ENCODE data around the gene FAS. TPM values are rescaled to one million over a fixed set of nuclear protein-coding genes. Genes with fewer than 3 reads are reported as not detected.

Gene FAS
- total RNA-seq, 1 experiment from 2014 or later, result 9.3 TPM

GRCh38 chr10:89029181-89029580 is 38.6 kb downstream of the FAS start:
- Histone ChIP-seq H3K4me2 (ENCODE audit: low read length) (no peak overlapping the region), H3K36me3 (ENCODE audit: control insufficient read depth in 1 of 2, insufficient read depth in 2 of 2, low read length in 2 of 2) (no peaks in the 10 kb centered on the region), H3K27me3 (ENCODE audit: insufficient read depth, low read length) (no peaks in the 10 kb centered on the region), H3K4me1 (ENCODE audit: control insufficient read depth in 1 of 2, insufficient read depth in 2 of 2, low read length in 2 of 2) (peaks cover 11 to 17% of the 10 kb centered on the region in 2 experiments; a peak in 3 of 4 replicates), H3K4me3 (replicated peaks in 1 of 2; ENCODE audit: low read depth in 1 of 2, low read length in 2 of 2) (no peak overlapping the region), H2AFZ (ENCODE audit: low read depth, low read length, poor library complexity, severe bottlenecking) (no peak overlapping the region), H3K9me2 (ENCODE audit: insufficient read depth) (no peaks in the 10 kb centered on the region), H3K9me3 (ENCODE audit: control insufficient read depth in 1 of 2, insufficient read depth in 1 of 2, low read depth in 1 of 2, low read length in 2 of 2) (no peaks in the 10 kb centered on the region), H3K9ac (ENCODE audit: low read length) (no peak overlapping the region), H4K20me1 (ENCODE audit: insufficient read depth) (no peaks in the 10 kb centered on the region), H3K79me2 (ENCODE audit: insufficient read depth, low read length) (no peaks in the 10 kb centered on the region), H3K27ac (ENCODE audit: low read depth, low read length) (no peak overlapping the region)
- no peak for DNase-seq (ENCODE audit: low read depth, low spot score)
- TF ChIP-seq JUND (IDR thresholded peaks at IDR 0.05), result no peak
- TF ChIP-seq POLR2A (IDR thresholded peaks at IDR 0.05; ENCODE audit: borderline replicate concordance, extremely low read depth, insufficient read depth, insufficient read length), result no peak
- TF ChIP-seq ZFX (IDR thresholded peaks at IDR 0.05), result no peak
- RAD21 ChIA-PET (ENCODE audit: low non-redundant PET in 1 of 2, low total read pairs in 2 of 2, uncharacterized antibody in 2 of 2, unreplicated experiment in 2 of 2), result interaction anchor here (1.1 to 1.6 kb wide), 2 partner anchors 185 to 189 kb away, joined by 3 read pairs; no protein-coding TSS in a partner anchor
- intact Hi-C loops (cut with micrococcal nuclease), result loop anchor here (2.0 kb wide), 1 partner anchor 94 kb away; no protein-coding TSS in a partner anchor
- ATAC-seq, result no peak
- POLR2A ChIA-PET, result no interaction called here
- no TSS peak for BruUV-seq (replicated peaks)
- CTCF ChIA-PET, result interaction anchor here (0.7 to 3.3 kb wide), 8 partner anchors 26 to 340 kb away, joined by 3 to 21 read pairs (median 4); no protein-coding TSS in a partner anchor

GRCh38 chr10:89029785-89030437 is 39.3 kb downstream of the FAS start:
- no peaks in the 10 kb centered on the region for H4K20me1 ChIP-seq (ENCODE audit: insufficient read depth)
- DNase-seq (ENCODE audit: low read depth, low spot score) (peak; percentile 60), ATAC-seq (peak; percentile 81)
- H3K9ac ChIP-seq (ENCODE audit: low read length), result no peak overlapping the region
- H3K9me2 ChIP-seq (ENCODE audit: insufficient read depth), result no peaks in the 10 kb centered on the region
- no peak overlapping the region for H3K27ac ChIP-seq (ENCODE audit: low read depth, low read length)
- RAD21 ChIA-PET (ENCODE audit: low non-redundant PET in 1 of 2, low total read pairs in 2 of 2, uncharacterized antibody in 2 of 2, unreplicated experiment in 2 of 2), result interaction anchor here (1.1 to 1.6 kb wide), 2 partner anchors 184 to 188 kb away, joined by 3 read pairs; no protein-coding TSS in a partner anchor
- peak overlapping the region; percentile 37 for H2AFZ ChIP-seq (ENCODE audit: low read depth, low read length, poor library complexity, severe bottlenecking)
- CTCF ChIA-PET, result interaction anchor here (0.7 to 3.3 kb wide), 9 partner anchors 25 to 340 kb away, joined by 3 to 21 read pairs (median 4); no protein-coding TSS in a partner anchor
- H3K79me2 ChIP-seq (ENCODE audit: insufficient read depth, low read length), result no peaks in the 10 kb centered on the region
- H3K4me3 ChIP-seq (replicated peaks in 1 of 2; ENCODE audit: low read depth in 1 of 2, low read length in 2 of 2), result no peak overlapping the region
- H3K4me2 ChIP-seq (ENCODE audit: low read length), result peak overlapping the region; percentile 39; the same call in 1 of the 2 replicates
- no peaks in the 10 kb centered on the region for H3K9me3 ChIP-seq (ENCODE audit: control insufficient read depth in 1 of 2, insufficient read depth in 1 of 2, low read depth in 1 of 2, low read length in 2 of 2)
- intact Hi-C loops (cut with micrococcal nuclease), result loop anchor here (1.0 to 2.0 kb wide), 3 partner anchors 95 to 187 kb away; no protein-coding TSS in a partner anchor
- POLR2A ChIA-PET, result interaction anchor here (0.6 kb wide), 1 partner anchor 14 kb away, joined by 3 read pairs; no protein-coding TSS in a partner anchor
- no TSS peak for BruUV-seq (replicated peaks)
- no peaks in the 10 kb centered on the region for H3K27me3 ChIP-seq (ENCODE audit: insufficient read depth, low read length)
- H3K36me3 ChIP-seq (ENCODE audit: control insufficient read depth in 1 of 2, insufficient read depth in 2 of 2, low read length in 2 of 2), result no peaks in the 10 kb centered on the region
- peaks cover 11 to 17% of the 10 kb centered on the region in 2 experiments; a peak in 3 of 4 replicates for H3K4me1 ChIP-seq (ENCODE audit: control insufficient read depth in 1 of 2, insufficient read depth in 2 of 2, low read length in 2 of 2)
- TF ChIP-seq MAX (IDR thresholded peaks at IDR 0.05), result no peak
- TF ChIP-seq, protein P1, sequence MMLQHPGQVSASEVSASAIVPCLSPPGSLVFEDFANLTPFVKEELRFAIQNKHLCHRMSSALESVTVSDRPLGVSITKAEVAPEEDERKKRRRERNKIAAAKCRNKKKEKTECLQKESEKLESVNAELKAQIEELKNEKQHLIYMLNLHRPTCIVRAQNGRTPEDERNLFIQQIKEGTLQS (IDR thresholded peaks at IDR 0.05), result no peak
- no peak for TF ChIP-seq SRF (IDR thresholded peaks at IDR 0.05; ENCODE audit: low read depth)
- TF ChIP-seq YY1 (IDR thresholded peaks at IDR 0.05; ENCODE audit: extremely low read depth, insufficient replicate concordance, low read depth, low read length), result no peak
- TF ChIP-seq EZH2phosphoT487 (IDR thresholded peaks at IDR 0.05; ENCODE audit: borderline replicate concordance), result no peak
- no peak for TF ChIP-seq CEBPB (IDR thresholded peaks at IDR 0.05; ENCODE audit: low read depth)
- TF ChIP-seq ELF1 (IDR thresholded peaks at IDR 0.05; ENCODE audit: borderline replicate concordance, low read depth), result no peak
- TF ChIP-seq, protein P2, sequence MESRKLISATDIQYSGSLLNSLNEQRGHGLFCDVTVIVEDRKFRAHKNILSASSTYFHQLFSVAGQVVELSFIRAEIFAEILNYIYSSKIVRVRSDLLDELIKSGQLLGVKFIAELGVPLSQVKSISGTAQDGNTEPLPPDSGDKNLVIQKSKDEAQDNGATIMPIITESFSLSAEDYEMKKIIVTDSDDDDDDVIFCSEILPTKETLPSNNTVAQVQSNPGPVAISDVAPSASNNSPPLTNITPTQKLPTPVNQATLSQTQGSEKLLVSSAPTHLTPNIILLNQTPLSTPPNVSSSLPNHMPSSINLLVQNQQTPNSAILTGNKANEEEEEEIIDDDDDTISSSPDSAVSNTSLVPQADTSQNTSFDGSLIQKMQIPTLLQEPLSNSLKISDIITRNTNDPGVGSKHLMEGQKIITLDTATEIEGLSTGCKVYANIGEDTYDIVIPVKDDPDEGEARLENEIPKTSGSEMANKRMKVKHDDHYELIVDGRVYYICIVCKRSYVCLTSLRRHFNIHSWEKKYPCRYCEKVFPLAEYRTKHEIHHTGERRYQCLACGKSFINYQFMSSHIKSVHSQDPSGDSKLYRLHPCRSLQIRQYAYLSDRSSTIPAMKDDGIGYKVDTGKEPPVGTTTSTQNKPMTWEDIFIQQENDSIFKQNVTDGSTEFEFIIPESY (IDR thresholded peaks at IDR 0.05; ENCODE audit: extremely low read depth, insufficient replicate concordance, low read length), result no peak
- TF ChIP-seq CTCF (IDR thresholded peaks at IDR 0.05 in 2 of 3, conservative IDR thresholded peaks at IDR 0.05 in 1 of 3; ENCODE audit: borderline replicate concordance in 1 of 3, insufficient read depth in 1 of 3, low read depth in 2 of 3, low read length in 2 of 3), result peak; percentile 82 to 83 (median 82)
- no peak for TF ChIP-seq EZH2 (IDR thresholded peaks at IDR 0.05)

Measured in HCT116 (cell line).